H9 (cell line): ENCODE data around the gene TMEM63C. TPM values are rescaled to one million over a fixed set of nuclear protein-coding genes. Genes with fewer than 3 reads are reported as not detected.

Source experiments
- DNase-seq: peaks from one replicate; pipeline ENCODE4 v3.0.0-alpha.2; 2017
- H2AFZ ChIP-seq: one replicate; pipeline ENCODE4 v1.6.1; 2013; ENCODE audit warnings: mild to moderate bottlenecking, low read length, control low read depth, moderate library complexity
- H2AK5ac ChIP-seq: 2 replicates; pipeline ENCODE4 v1.6.1; 2013; ENCODE audit warnings: low read length, control low read depth, mixed read lengths; ENCODE audit not compliant: insufficient read length
- H2BK120ac ChIP-seq: one replicate; pipeline ENCODE4 v1.6.1; 2013; ENCODE audit warnings: low read depth, mild to moderate bottlenecking, low read length, control low read depth, inconsistent platforms; ENCODE audit not compliant: poor library complexity, severe bottlenecking
- H2BK12ac ChIP-seq: 2 replicates; pipeline ENCODE4 v1.6.1; 2013; ENCODE audit warnings: low read length, control low read depth, mixed read lengths, low read depth; ENCODE audit not compliant: insufficient read length
- H2BK15ac ChIP-seq: 2 replicates; pipeline ENCODE4 v1.6.1; 2013; ENCODE audit warnings: low read depth, low read length, control low read depth
- H2BK20ac ChIP-seq: one replicate; pipeline ENCODE4 v1.6.1; 2013; ENCODE audit warnings: low read depth, mild to moderate bottlenecking, low read length, control low read depth, inconsistent platforms; ENCODE audit not compliant: poor library complexity, severe bottlenecking
- H2BK5ac ChIP-seq: 2 replicates; pipeline ENCODE4 v1.6.1; 2013; ENCODE audit warnings: low read length, control low read depth, mixed read lengths; ENCODE audit not compliant: insufficient read length
- H3K14ac ChIP-seq: 2 replicates; pipeline ENCODE4 v1.6.1; 2013; ENCODE audit warnings: low read length, control low read depth; ENCODE audit not compliant: insufficient read depth
- H3K18ac ChIP-seq: 2 replicates; pipeline ENCODE4 v1.6.1; 2013; ENCODE audit warnings: low read depth, mild to moderate bottlenecking, mixed read lengths, low read length, control low read depth; ENCODE audit not compliant: insufficient read length
- H3K23ac ChIP-seq: 2 replicates; pipeline ENCODE4 v1.6.1; 2013; ENCODE audit warnings: low read length, control low read depth, mixed read lengths, low read depth; ENCODE audit not compliant: insufficient read length
- H3K23me2 ChIP-seq: 2 replicates; pipeline ENCODE4 v1.6.1; 2013; ENCODE audit warnings: low read depth, mild to moderate bottlenecking, mixed read lengths, low read length, control low read depth; ENCODE audit not compliant: insufficient read length, poor library complexity, severe bottlenecking
- H3K27ac ChIP-seq: 2 replicates; pipeline ENCODE4 v1.5.1; 2013; ENCODE audit warnings: low read length, control low read depth, mixed read lengths, low read depth; ENCODE audit not compliant: insufficient read length
- H3K27me3 ChIP-seq: 2 replicates; pipeline ENCODE4 v1.6.1; 2013; ENCODE audit warnings: low read length, control low read depth, inconsistent platforms; ENCODE audit not compliant: insufficient read depth
- H3K4ac ChIP-seq: 2 replicates; pipeline ENCODE4 v1.6.1; 2013; ENCODE audit warnings: low read depth, mild to moderate bottlenecking, control low read depth, inconsistent platforms, low read length, moderate library complexity
- H3K4me1 ChIP-seq: 2 replicates; pipeline ENCODE4 v1.6.1; 2013; ENCODE audit warnings: low read length, control low read depth, inconsistent platforms; ENCODE audit not compliant: insufficient read depth
- H3K4me2 ChIP-seq: 2 replicates; pipeline ENCODE4 v1.6.1; 2013; ENCODE audit warnings: low read length, control low read depth, mixed read lengths; ENCODE audit not compliant: insufficient read length, insufficient read depth
- H3K56ac ChIP-seq: 2 replicates; pipeline ENCODE4 v1.6.1; 2013; ENCODE audit warnings: low read depth, mild to moderate bottlenecking, mixed read lengths, low read length, control low read depth; ENCODE audit not compliant: insufficient read length
- H3K79me1 ChIP-seq: 2 replicates; pipeline ENCODE4 v1.6.1; 2013; ENCODE audit warnings: low read depth, mild to moderate bottlenecking, moderate library complexity, low read length, control low read depth, inconsistent platforms; ENCODE audit not compliant: insufficient read depth, poor library complexity, severe bottlenecking
- H3K79me2 ChIP-seq: 2 replicates; pipeline ENCODE4 v1.6.1; 2013; ENCODE audit warnings: low read length, control low read depth, inconsistent platforms; ENCODE audit not compliant: insufficient read depth
- H3K9ac ChIP-seq: 2 replicates; pipeline ENCODE4 v1.6.1; 2013; ENCODE audit warnings: low read length, control low read depth, mixed read lengths; ENCODE audit not compliant: insufficient read length; ENCODE audit errors: extremely low read depth
- H3K9me3 ChIP-seq: one replicate; pipeline ENCODE4 v1.6.1; 2013; ENCODE audit warnings: low read depth, low read length, inconsistent platforms; ENCODE audit not compliant: control insufficient read depth
- H3T11ph ChIP-seq: one replicate; pipeline ENCODE4 v1.6.1; 2013; ENCODE audit warnings: mild to moderate bottlenecking, low read length, control low read depth, inconsistent platforms
- H4K20me1 ChIP-seq: one replicate; pipeline ENCODE4 v1.6.1; 2013; ENCODE audit not compliant: control insufficient read depth, insufficient read length, insufficient read depth
- H4K5ac ChIP-seq: 2 replicates; pipeline ENCODE4 v1.6.1; 2013; ENCODE audit warnings: low read depth, mild to moderate bottlenecking, mixed read lengths, low read length, control low read depth; ENCODE audit not compliant: insufficient read length
- H4K8ac ChIP-seq: replicated peaks from 2 replicates; pipeline ENCODE4 v1.6.1; 2013; ENCODE audit warnings: low read length, control low read depth, mixed read lengths, low read depth; ENCODE audit not compliant: insufficient read length
- H4K91ac ChIP-seq: 2 replicates; pipeline ENCODE4 v1.6.1; 2013; ENCODE audit warnings: low read depth, mild to moderate bottlenecking, moderate library complexity, mixed read lengths, low read length, control low read depth; ENCODE audit not compliant: insufficient read length
- H3K27ac Mint-ChIP-seq, 3 experiments: 2 replicates in 2 of 3; 3 replicates in 1 of 3; pipeline ENCODE4 v1.8.0; 2020 to 2021; ENCODE audit warnings: mixed read lengths in 3 of 3, mild to moderate bottlenecking in 1 of 3, moderate library complexity in 1 of 3
- H3K27me3 Mint-ChIP-seq: 2 replicates; pipeline ENCODE4 v1.8.0; 2021; ENCODE audit warnings: low read depth, mild to moderate bottlenecking, moderate library complexity, mixed read lengths
- H3K36me3 Mint-ChIP-seq, 3 experiments: 2 replicates in 2 of 3; 3 replicates in 1 of 3; pipeline ENCODE4 v1.8.0; 2020 to 2021; ENCODE audit warnings: low read depth in 3 of 3, mixed read lengths in 3 of 3; ENCODE audit not compliant: insufficient read depth in 1 of 3
- H3K4me1 Mint-ChIP-seq, 2 experiments: 2 replicates each; pipeline ENCODE4 v1.8.0; 2020; ENCODE audit warnings: mixed read lengths in 2 of 2
- H3K4me3 Mint-ChIP-seq, 2 experiments: 2 replicates in 1 of 2; 3 replicates in 1 of 2; pipeline ENCODE4 v1.8.0; 2020 to 2021; ENCODE audit warnings: mild to moderate bottlenecking in 2 of 2, mixed read lengths in 2 of 2, moderate library complexity in 1 of 2
- H3K9me3 Mint-ChIP-seq, 2 experiments: 2 replicates in 1 of 2; 3 replicates in 1 of 2; pipeline ENCODE4 v1.8.0; 2020; ENCODE audit warnings: mild to moderate bottlenecking in 2 of 2, mixed read lengths in 2 of 2, moderate library complexity in 1 of 2
- WGBS: extraction: QIAGEN DNeasy Blood & Tissue Kit; methylation state at CpG from one replicate; pipeline ENCODE4 v1.1.7; 2013; ENCODE audit warnings: missing lambda C conversion rate, low lambda C conversion rate, mixed read lengths; ENCODE audit not compliant: insufficient read length; ENCODE audit errors: extremely low coverage; 5-methylcytosine and 5-hydroxymethylcytosine counted together
- total RNA-seq: library from RNA; stranded (reverse); gene quantifications from 2 replicates; pipeline ENCODE4 v1.2.1, GENCODE V29; 2021
- TF ChIP-seq, protein P1 (sequence below): fragments of 200-600 bp; sonication (generic); conservative IDR thresholded peaks from 3 replicates; pipeline ENCODE4 v1.8.0; 2021; ENCODE audit warnings: antibody characterized with exemption, mild to moderate bottlenecking

TMEM63C gene
- total RNA-seq, 1 experiment from 2014 or later: 2.2 TPM

DNA sequence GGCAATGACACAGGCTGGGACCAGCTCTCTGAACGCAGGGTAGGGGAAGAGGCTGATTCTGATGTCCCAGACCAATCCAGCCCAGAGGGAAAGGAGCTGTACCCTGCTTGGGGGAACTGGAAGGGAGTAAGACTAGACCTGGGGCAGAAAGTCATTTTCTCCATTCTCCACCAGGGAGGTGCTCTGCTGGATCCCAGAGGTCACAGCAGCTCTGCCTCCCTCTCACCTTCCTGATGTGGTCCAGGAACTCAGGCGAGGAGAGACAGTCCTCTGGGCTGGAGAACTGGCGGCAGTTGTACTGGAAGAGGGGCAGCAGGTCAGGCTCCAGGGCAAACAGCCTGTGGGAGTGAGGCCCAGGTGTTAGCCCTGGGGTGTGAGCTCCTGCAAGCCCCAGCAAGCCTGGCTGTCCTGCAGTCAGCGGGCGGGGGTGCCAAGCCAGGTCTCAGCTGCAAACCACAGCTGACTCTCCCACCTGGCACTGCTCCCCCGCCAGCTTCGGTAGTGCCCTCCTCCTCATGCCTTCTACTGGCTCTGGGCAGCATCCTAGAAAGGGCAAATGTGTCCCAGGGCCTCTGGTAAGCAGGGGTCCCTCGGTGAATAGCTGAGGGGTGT lies 87.5 kb downstream of the TMEM63C start:
- H3K4me3 Mint-ChIP-seq: no peak overlapping the region; a peak in 1 of 5 replicates
- Histone ChIP-seq H3K79me2 (no peaks in the 10 kb centered on the region), H3K4ac (no peak overlapping the region), H3K9me3 (no peaks in the 10 kb centered on the region), H4K8ac (no peak overlapping the region), H3K27ac (no peak overlapping the region), H3T11ph (no peak overlapping the region), H2BK12ac (no peak overlapping the region), H3K14ac (no peak overlapping the region), H3K27me3 (peaks cover 20% of the 10 kb centered on the region), H3K23ac (no peak overlapping the region), H2AK5ac (no peak overlapping the region), H2BK15ac (no peak overlapping the region), H3K4me2 (no peak overlapping the region), H2BK5ac (no peak overlapping the region), H3K23me2 (peaks cover 16% of the 10 kb centered on the region), H2AFZ (no peak overlapping the region), H3K79me1 (no peaks in the 10 kb centered on the region), H2BK120ac (no peak overlapping the region), H4K5ac (no peak overlapping the region), H3K4me1 (no peaks in the 10 kb centered on the region), H3K56ac (no peak overlapping the region), H3K9ac (no peak overlapping the region), H4K20me1 (no peaks in the 10 kb centered on the region), H3K18ac (no peak overlapping the region), H2BK20ac (no peak overlapping the region), H4K91ac (no peak overlapping the region)
- DNase-seq: no peak
- peaks cover 2 to 21% of the 10 kb centered on the region in 2 experiments for H3K4me1 Mint-ChIP-seq
- WGBS: no CpG with 5 or more reads among the region's 8 CpGs
- peaks cover 0 to 3% (median 0%) of the 10 kb centered on the region in 3 experiments; a peak in 3 of 7 replicates for H3K36me3 Mint-ChIP-seq
- peaks cover 61% of the 10 kb centered on the region for H3K27me3 Mint-ChIP-seq
- H3K27ac Mint-ChIP-seq: no peak overlapping the region
- TF ChIP-seq, protein P1, sequence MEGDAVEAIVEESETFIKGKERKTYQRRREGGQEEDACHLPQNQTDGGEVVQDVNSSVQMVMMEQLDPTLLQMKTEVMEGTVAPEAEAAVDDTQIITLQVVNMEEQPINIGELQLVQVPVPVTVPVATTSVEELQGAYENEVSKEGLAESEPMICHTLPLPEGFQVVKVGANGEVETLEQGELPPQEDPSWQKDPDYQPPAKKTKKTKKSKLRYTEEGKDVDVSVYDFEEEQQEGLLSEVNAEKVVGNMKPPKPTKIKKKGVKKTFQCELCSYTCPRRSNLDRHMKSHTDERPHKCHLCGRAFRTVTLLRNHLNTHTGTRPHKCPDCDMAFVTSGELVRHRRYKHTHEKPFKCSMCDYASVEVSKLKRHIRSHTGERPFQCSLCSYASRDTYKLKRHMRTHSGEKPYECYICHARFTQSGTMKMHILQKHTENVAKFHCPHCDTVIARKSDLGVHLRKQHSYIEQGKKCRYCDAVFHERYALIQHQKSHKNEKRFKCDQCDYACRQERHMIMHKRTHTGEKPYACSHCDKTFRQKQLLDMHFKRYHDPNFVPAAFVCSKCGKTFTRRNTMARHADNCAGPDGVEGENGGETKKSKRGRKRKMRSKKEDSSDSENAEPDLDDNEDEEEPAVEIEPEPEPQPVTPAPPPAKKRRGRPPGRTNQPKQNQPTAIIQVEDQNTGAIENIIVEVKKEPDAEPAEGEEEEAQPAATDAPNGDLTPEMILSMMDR: no peak
- peaks cover 2 to 10% of the 10 kb centered on the region in 2 experiments; a peak in 4 of 5 replicates for H3K9me3 Mint-ChIP-seq
